CD4-positive, alpha-beta memory T cell (primary cell): ENCODE data around the gene WHRN. TPM values are rescaled to one million over a fixed set of nuclear protein-coding genes. Genes with fewer than 3 reads are reported as not detected.

Source experiments
- CTCF ChIA-PET: fragments of 350-600 bp; sonication (Branson Sonifier 250); formaldehyde crosslinking; loops from one replicate; lab custom pipeline; 2021; ENCODE audit warnings: inconsistent platforms; ENCODE audit not compliant: partially characterized antibody; lab: Charles Lee
- POLR2A ChIA-PET: fragments of 350-600 bp; sonication (Branson Sonifier 250); formaldehyde crosslinking; loops from one replicate; lab custom pipeline; 2021; ENCODE audit not compliant: partially characterized antibody; lab: Charles Lee
- DNase-seq, 5 donors: peaks; one replicate each; pipeline versions ENCODE4 v3.0.0 to v3.0.0-alpha.2; 2020 to 2022; ENCODE audit warnings: mixed read lengths in 1 of 5
- H3K27ac ChIP-seq: one replicate; pipeline ENCODE4 v1.7.0; 2013; ENCODE audit warnings: low read depth, low read length
- H3K27me3 ChIP-seq: 2 replicates; pipeline ENCODE4 v1.7.0; 2013; ENCODE audit warnings: mild to moderate bottlenecking, low read length, moderate library complexity; ENCODE audit not compliant: insufficient read depth
- H3K36me3 ChIP-seq: 2 replicates; pipeline ENCODE4 v1.7.0; 2013; ENCODE audit warnings: mild to moderate bottlenecking, low read length, moderate library complexity; ENCODE audit not compliant: insufficient read depth
- H3K4me1 ChIP-seq: 2 replicates; pipeline ENCODE4 v1.7.0; 2013; ENCODE audit warnings: mild to moderate bottlenecking, low read length, moderate library complexity; ENCODE audit not compliant: insufficient read depth
- H3K4me3 ChIP-seq, 2 donors: one replicate each; pipeline ENCODE4 v1.7.0; 2013; ENCODE audit warnings: low read length in 2 of 2, mild to moderate bottlenecking in 1 of 2
- H3K9me3 ChIP-seq, 2 donors: one replicate each; pipeline ENCODE4 v1.7.0; 2013; ENCODE audit warnings: low read length in 2 of 2, control low read depth in 1 of 2; ENCODE audit not compliant: control insufficient read depth in 1 of 2
- H3K27ac Mint-ChIP-seq, 7 donors: one replicate each; pipeline ENCODE4 v1.8.0; 2020 to 2021; ENCODE audit warnings: mixed read lengths in 7 of 7, mild to moderate bottlenecking in 6 of 7, inconsistent platforms in 3 of 7, moderate library complexity in 3 of 7
- H3K27me3 Mint-ChIP-seq, 2 donors: one replicate each; pipeline ENCODE4 v1.8.0; 2020 to 2021; ENCODE audit warnings: mixed read lengths in 2 of 2
- H3K36me3 Mint-ChIP-seq, 2 donors: one replicate each; pipeline ENCODE4 v1.8.0; 2020 to 2021; ENCODE audit warnings: mixed read lengths in 2 of 2, inconsistent platforms in 1 of 2, mild to moderate bottlenecking in 1 of 2
- H3K4me1 Mint-ChIP-seq, 4 donors: one replicate each; pipeline ENCODE4 v1.8.0; 2020 to 2021; ENCODE audit warnings: mixed read lengths in 4 of 4, mild to moderate bottlenecking in 1 of 4
- H3K4me3 Mint-ChIP-seq, 8 donors: one replicate each; pipeline ENCODE4 v1.8.0; 2020 to 2021; ENCODE audit warnings: mixed read lengths in 8 of 8, mild to moderate bottlenecking in 7 of 8, moderate library complexity in 6 of 8, inconsistent platforms in 3 of 8
- H3K9me3 Mint-ChIP-seq, 8 donors: one replicate each; pipeline ENCODE4 v1.8.0; 2020 to 2021; ENCODE audit warnings: mixed read lengths in 8 of 8, mild to moderate bottlenecking in 5 of 8, inconsistent platforms in 3 of 8, moderate library complexity in 1 of 8
- intact Hi-C: fragments of 100-400 bp; cut with micrococcal nuclease; formaldehyde crosslinking; loops from one replicate; pipeline ENCODE4 v1.15.1; 2023
- polyA plus RNA-seq, 2 donors: library from polyadenylated mRNA; unstranded; fragments of 300-500 nt; fragmentation: Illumina TruSeq; gene quantifications; one replicate each; pipeline ENCODE4 v1.2.3, GENCODE V29; 2021
- total RNA-seq, 2 experiments: library from RNA; stranded (reverse); gene quantifications; one replicate each; pipeline ENCODE4 v1.2.3, GENCODE V29; 2021

Gene WHRN
- total and polyA plus RNA-seq, 4 experiments from 2014 or later = 0.24 to 10.1 (median 5.0) TPM

- H3K4me3 ChIP-seq = no peak overlapping the region
- H3K4me1 ChIP-seq = no peaks in the 10 kb centered on the region
- H3K9me3 ChIP-seq = no peaks in the 10 kb centered on the region
- H3K27ac ChIP-seq = no peak overlapping the region
- intact Hi-C loops = no loop called here
- CTCF ChIA-PET = no interaction called here
- Mint-ChIP-seq H3K27ac (no peak overlapping the region), H3K36me3 (no peaks in the 10 kb centered on the region), H3K27me3 (peaks cover 13 to 31% of the 10 kb centered on the region in 2 donors), H3K4me1 (peaks cover 0 to 8% (median 4%) of the 10 kb centered on the region in 4 donors), H3K4me3 (no peak overlapping the region), H3K9me3 (peaks cover 0 to 2% (median 0%) of the 10 kb centered on the region in 8 donors)
- H3K36me3 ChIP-seq = no peaks in the 10 kb centered on the region
- H3K27me3 ChIP-seq = no peaks in the 10 kb centered on the region
- POLR2A ChIA-PET = no interaction called here
- DNase-seq = no peak
Observed at GRCh38 chr9:114515528-114515927, 10.3 kb upstream of the WHRN start.

DNA sequence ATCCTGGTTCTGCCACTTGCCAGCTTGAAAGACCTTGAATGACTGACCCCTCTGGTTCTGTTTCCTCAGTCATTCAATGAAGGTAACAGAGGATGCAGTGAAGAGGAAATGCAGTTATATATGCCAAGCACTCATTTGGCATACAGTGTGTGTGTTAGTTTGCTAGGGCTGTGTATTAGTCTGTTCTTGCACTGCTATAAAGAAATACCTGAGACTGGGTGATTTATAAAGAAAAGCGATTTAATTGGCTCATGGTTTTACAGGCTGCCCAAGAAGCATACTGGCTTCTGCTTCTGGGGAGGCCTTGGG lies 8.6 kb upstream of the WHRN start:
- H3K27ac Mint-ChIP-seq = no peak overlapping the region
- no peaks in the 10 kb centered on the region for H3K36me3 ChIP-seq
- CTCF ChIA-PET = no interaction called here

GRCh38 chr9:114513055-114513958 lies 8.0 kb upstream of the WHRN start:
- Mint-ChIP-seq H3K27me3 (peaks cover 20 to 41% of the 10 kb centered on the region in 2 donors), H3K36me3 (no peaks in the 10 kb centered on the region), H3K9me3 (no peaks in the 10 kb centered on the region), H3K27ac (peak overlapping the region in 1 of 7 donors; percentile 17), H3K4me1 (peaks cover 0 to 2% (median 0%) of the 10 kb centered on the region in 4 donors), H3K4me3 (no peak overlapping the region)
- H3K27me3 ChIP-seq = peaks cover 4% of the 10 kb centered on the region
- intact Hi-C loops = no loop called here
- POLR2A ChIA-PET = no interaction called here
- H3K4me3 ChIP-seq = no peak overlapping the region
- no peak for DNase-seq
- H3K9me3 ChIP-seq = no peaks in the 10 kb centered on the region
- H3K27ac ChIP-seq = no peak overlapping the region
- CTCF ChIA-PET = no interaction called here
- H3K4me1 ChIP-seq = no peaks in the 10 kb centered on the region
- H3K36me3 ChIP-seq = no peaks in the 10 kb centered on the region

More for the DNA sequence above, 8.6 kb upstream of the WHRN start:
- no peaks in the 10 kb centered on the region for H3K9me3 Mint-ChIP-seq
- Histone ChIP-seq H3K4me1 (no peaks in the 10 kb centered on the region), H3K27me3 (peaks cover 4% of the 10 kb centered on the region), H3K4me3 (no peak overlapping the region), H3K9me3 (no peaks in the 10 kb centered on the region), H3K27ac (no peak overlapping the region)
- no peak overlapping the region for H3K4me3 Mint-ChIP-seq
- peaks cover 0 to 8% (median 4%) of the 10 kb centered on the region in 4 donors for H3K4me1 Mint-ChIP-seq
- no peaks in the 10 kb centered on the region for H3K36me3 Mint-ChIP-seq
- no peak for DNase-seq
- intact Hi-C loops = no loop called here
- POLR2A ChIA-PET = no interaction called here
- H3K27me3 Mint-ChIP-seq = peaks cover 20 to 40% of the 10 kb centered on the region in 2 donors

- Mint-ChIP-seq H3K9me3 (no peaks in the 10 kb centered on the region), H3K27ac (no peak overlapping the region), H3K36me3 (no peaks in the 10 kb centered on the region), H3K4me3 (no peak overlapping the region), H3K27me3 (peaks cover 22 to 41% of the 10 kb centered on the region in 2 donors), H3K4me1 (peaks cover 0 to 8% (median 2%) of the 10 kb centered on the region in 4 donors)
- Histone ChIP-seq H3K27me3 (peaks cover 4% of the 10 kb centered on the region), H3K36me3 (no peaks in the 10 kb centered on the region), H3K27ac (no peak overlapping the region), H3K4me3 (no peak overlapping the region), H3K4me1 (no peaks in the 10 kb centered on the region), H3K9me3 (no peaks in the 10 kb centered on the region)
- DNase-seq = no peak
- intact Hi-C loops = no loop called here
- CTCF ChIA-PET = interaction anchor here (1.2 to 6.9 kb wide), 3 partner anchors 24 to 108 kb away, joined by 4 to 75 read pairs (median 12); no protein-coding TSS in a partner anchor
- POLR2A ChIA-PET = no interaction called here
Observed at GRCh38 chr9:114511978-114512874, 7.0 kb upstream of the WHRN start.

GRCh38 chr9:114507726-114508125 lies 2.5 kb upstream of the WHRN start:
- no peaks in the 10 kb centered on the region for H3K36me3 ChIP-seq
- Mint-ChIP-seq H3K4me1 (peaks cover 10 to 36% (median 22%) of the 10 kb centered on the region in 4 donors), H3K4me3 (peak overlapping the region in 1 of 8 donors; percentile 49), H3K9me3 (no peaks in the 10 kb centered on the region), H3K36me3 (no peaks in the 10 kb centered on the region), H3K27ac (peak overlapping the region in 4 of 7 donors; percentile 18 to 88 (median 60)), H3K27me3 (peaks cover 20 to 31% of the 10 kb centered on the region in 2 donors)
- no peak overlapping the region for H3K27ac ChIP-seq
- peaks cover 4% of the 10 kb centered on the region for H3K27me3 ChIP-seq
- CTCF ChIA-PET = interaction anchor here (0.8 to 6.9 kb wide), 18 partner anchors 10 to 173 kb away, joined by 3 to 75 read pairs (median 6); partner anchors contain the start of gene TMEM268
- no peaks in the 10 kb centered on the region for H3K9me3 ChIP-seq
- POLR2A ChIA-PET = interaction anchor here (0.7 to 2.4 kb wide), 7 partner anchors 80 to 152 kb away, joined by 3 to 10 read pairs (median 4); partner anchors contain the start of genes AKNA and ATP6V1G1
- DNase-seq = peak in 4 of 5 donors; percentile 39 to 47 (median 42)
- intact Hi-C loops = loop anchor here (1.0 to 10.0 kb wide), 5 partner anchors 55 to 173 kb away; partner anchors contain the start of gene AKNA
- H3K4me3 ChIP-seq = no peak overlapping the region
- peaks cover 22% of the 10 kb centered on the region for H3K4me1 ChIP-seq

DNA sequence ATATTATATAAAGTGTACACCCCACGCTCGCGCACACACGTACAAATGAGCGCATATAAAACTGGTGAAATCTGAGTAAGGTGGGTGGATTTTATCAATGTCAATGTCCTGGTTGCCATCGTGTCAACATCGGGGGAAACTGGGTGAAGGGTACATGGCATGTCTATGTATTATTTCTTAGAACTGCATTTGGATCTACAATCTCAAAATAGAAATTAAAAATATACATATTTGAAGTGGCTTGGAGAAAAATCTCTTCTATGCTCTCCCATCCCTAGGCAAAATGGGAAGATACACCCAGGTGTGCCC lies 763 bp upstream of the WHRN start:
- POLR2A ChIA-PET = interaction anchor here (0.7 to 3.0 kb wide), 2 partner anchors 18 to 21 kb away, joined by 3 to 15 read pairs; no protein-coding TSS in a partner anchor
- peak overlapping the region in 7 of 8 donors; percentile 83 to 90 (median 88) for H3K4me3 Mint-ChIP-seq
- peak overlapping the region; percentile 47 for H3K27ac ChIP-seq
- CTCF ChIA-PET = interaction anchor here (1.5 to 6.9 kb wide), 6 partner anchors 18 to 147 kb away, joined by 4 to 75 read pairs (median 26); partner anchors contain the start of gene TMEM268
- H3K27me3 ChIP-seq = peaks cover 4% of the 10 kb centered on the region
- no peaks in the 10 kb centered on the region for H3K9me3 Mint-ChIP-seq
- DNase-seq = no peak
- H3K4me1 ChIP-seq = peaks cover 22% of the 10 kb centered on the region
- peaks cover 10 to 45% (median 32%) of the 10 kb centered on the region in 4 donors for H3K4me1 Mint-ChIP-seq
- H3K36me3 ChIP-seq = no peaks in the 10 kb centered on the region
- intact Hi-C loops = loop anchor here (5.0 to 10.0 kb wide), 3 partner anchors 54 to 171 kb away; partner anchors contain the start of gene AKNA
- H3K4me3 ChIP-seq = peak overlapping the region; percentile 62 to 63
- H3K36me3 Mint-ChIP-seq = no peaks in the 10 kb centered on the region
- H3K9me3 ChIP-seq = no peaks in the 10 kb centered on the region
- peaks cover 17 to 18% of the 10 kb centered on the region in 2 donors for H3K27me3 Mint-ChIP-seq
- peak overlapping the region; percentile 88 to 97 (median 93) for H3K27ac Mint-ChIP-seq
